ENCODE data around the gene FNIP2.
"Not testable (repeated sequence)": the region's sequence is repeated elsewhere in the genome, so short reads cannot be mapped to it uniquely, and the experiment has no call there.

The FNIP2 gene

DNA sequence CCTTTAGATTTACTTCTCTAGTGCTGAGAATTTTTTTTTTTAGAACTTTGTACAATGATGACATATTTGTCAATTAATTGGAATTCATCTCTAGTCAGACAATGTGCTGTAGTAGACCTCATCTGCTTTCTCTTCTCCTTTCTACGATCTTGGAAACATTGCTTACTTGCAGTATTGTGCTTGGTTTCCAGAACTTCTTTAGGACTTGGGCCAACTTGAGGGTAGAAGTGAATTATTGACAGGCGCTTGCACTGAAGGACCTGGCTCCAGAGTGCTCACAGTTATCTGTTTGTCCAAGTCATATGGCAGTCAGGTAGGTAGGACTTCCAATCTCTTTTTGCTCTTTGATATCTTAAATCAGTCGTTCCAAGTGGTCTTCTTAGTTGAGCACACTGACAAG is 39.6 kb downstream of the FNIP2 start:
- DNase-seq (ENCODE audit: low spot score), result no peak
- TF ChIP-seq, protein P1, sequence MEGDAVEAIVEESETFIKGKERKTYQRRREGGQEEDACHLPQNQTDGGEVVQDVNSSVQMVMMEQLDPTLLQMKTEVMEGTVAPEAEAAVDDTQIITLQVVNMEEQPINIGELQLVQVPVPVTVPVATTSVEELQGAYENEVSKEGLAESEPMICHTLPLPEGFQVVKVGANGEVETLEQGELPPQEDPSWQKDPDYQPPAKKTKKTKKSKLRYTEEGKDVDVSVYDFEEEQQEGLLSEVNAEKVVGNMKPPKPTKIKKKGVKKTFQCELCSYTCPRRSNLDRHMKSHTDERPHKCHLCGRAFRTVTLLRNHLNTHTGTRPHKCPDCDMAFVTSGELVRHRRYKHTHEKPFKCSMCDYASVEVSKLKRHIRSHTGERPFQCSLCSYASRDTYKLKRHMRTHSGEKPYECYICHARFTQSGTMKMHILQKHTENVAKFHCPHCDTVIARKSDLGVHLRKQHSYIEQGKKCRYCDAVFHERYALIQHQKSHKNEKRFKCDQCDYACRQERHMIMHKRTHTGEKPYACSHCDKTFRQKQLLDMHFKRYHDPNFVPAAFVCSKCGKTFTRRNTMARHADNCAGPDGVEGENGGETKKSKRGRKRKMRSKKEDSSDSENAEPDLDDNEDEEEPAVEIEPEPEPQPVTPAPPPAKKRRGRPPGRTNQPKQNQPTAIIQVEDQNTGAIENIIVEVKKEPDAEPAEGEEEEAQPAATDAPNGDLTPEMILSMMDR (IDR thresholded peaks at IDR 0.05), result no peak
- Histone ChIP-seq H3K4me3 (no peak overlapping the region), H3K27ac (no peak overlapping the region)

DNA sequence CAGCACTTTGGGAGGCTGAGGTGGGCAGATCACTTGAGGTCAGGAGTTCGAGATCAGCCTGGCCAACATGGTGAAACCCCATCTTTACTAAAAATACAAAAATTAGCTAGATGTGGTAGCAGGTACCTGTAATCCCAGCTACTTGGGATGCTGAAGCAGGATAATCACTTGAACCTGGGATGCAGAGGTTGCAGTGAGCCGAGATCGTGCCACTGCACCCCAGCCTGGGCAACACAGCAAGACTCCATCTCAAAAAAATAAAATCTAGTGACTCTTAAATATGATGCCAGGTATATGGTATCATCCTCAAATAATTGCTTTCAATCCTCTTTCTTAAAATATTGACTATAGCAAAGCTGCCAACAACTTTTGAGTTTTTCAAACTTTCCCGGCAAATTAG is 40.4 kb downstream of the FNIP2 start:
- DNase-seq (ENCODE audit: low spot score); H3K4me3 ChIP-seq: not testable (repeated sequence)
- peak overlapping the region; percentile 42 to 92 for H3K27ac ChIP-seq

DNA sequence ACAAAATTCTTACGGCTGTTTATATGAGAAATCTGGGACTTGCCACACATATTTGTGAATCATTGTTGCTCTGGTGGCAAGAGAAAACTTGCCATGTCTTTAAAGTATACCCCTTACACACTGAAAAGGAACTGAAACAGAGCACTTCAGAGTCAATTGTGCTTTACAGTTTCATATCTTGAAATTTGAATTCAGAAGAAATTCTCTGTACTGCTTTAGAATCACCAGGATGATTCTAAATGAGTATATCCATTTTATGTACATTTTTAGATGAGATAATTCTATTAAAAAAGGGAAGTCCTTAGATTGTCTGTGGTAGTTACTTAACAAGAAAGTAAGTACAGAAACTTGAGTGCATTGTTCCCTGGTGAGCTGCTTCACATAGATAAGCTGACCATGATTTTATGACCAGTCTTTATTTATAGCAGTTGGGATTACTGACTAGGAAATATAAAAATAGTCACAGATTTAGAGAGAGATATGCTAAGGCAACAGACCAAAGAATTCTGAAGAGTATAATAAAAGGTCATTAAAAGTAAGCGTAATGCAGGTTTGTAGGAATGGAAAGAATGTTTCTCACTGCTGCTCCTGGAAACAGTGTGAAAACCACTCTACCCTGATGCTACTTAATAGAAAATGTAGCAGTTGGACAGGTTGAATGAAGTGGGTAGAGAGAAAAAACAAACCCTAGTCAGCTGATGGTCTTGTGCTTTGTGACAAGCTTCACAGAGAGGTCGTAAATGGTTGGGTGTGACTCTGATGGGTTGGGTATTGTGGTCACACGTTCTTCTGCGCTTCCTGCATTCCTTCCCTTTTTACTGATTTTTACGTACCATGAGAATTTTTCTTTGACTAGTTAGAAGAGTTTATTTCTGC is 41.0 kb downstream of the FNIP2 start:
- DNase-seq (ENCODE audit: low spot score), result no peak
- Histone ChIP-seq H3K27ac (peak overlapping the region; percentile 82 to 92), H3K4me3 (peak overlapping the region; percentile 56)
- TF ChIP-seq, protein P1 (IDR thresholded peaks at IDR 0.05), result no peak

DNA sequence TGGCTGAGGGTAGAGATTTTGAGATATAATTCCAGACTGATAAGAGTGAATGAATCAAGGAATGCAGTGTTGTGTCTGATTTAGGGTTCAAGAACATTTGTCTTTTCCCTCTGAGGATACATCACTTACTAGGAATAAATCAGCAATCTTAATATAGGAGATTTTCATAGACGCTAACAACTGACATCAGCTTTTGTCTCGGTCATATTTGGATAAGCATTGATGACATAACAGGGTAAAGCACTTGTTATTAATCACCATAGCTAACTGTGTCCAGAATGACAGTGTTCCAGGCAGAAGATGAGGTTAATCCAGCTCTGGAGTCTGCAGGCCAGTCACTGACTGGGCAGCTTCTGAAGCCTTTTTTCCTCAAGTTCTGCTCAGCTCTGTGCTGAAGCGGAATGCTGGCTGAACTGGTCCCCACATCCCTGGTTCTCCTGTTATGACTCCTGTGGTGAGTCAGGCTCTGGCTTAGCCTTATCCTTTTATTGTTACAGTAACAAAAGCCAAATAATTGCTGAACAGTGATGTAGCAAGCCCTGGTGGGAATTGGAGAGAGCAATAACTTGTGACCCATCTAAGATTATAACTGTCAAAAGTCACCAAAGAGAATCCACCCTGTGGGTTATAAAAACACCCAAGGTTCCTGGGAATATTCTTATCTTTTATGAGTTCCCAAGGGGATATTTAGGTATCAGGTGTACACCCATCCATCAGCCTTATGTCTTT is 41.8 kb downstream of the FNIP2 start:
- TF ChIP-seq, protein P1 (IDR thresholded peaks at IDR 0.05), result no peak
- DNase-seq (ENCODE audit: low spot score), result peak; percentile 90
- Histone ChIP-seq H3K4me3 (peak overlapping the region; percentile 56), H3K27ac (peak overlapping the region; percentile 82 to 92)

DNA sequence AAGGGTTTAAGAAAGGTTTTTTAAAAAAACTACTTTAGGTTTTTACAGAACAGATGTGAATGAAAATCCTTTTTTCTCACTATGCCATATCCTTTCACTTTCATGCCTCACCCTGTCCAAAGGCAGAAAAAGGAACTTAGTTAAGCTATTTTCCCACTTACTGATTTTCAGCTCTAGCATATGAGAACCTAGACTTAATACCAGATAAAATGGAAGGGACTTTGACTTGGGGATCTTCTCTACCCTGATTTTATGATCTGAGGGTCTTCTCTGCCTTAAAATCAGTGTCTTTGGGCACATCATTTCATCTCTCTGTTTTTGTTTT is 42.4 kb downstream of the FNIP2 start:
- TF ChIP-seq, protein P1 (IDR thresholded peaks at IDR 0.05), result no peak
- Histone ChIP-seq H3K4me3 (peak overlapping the region; percentile 56), H3K27ac (peak overlapping the region; percentile 82 to 92)
- DNase-seq (ENCODE audit: low spot score), result no peak

DNA sequence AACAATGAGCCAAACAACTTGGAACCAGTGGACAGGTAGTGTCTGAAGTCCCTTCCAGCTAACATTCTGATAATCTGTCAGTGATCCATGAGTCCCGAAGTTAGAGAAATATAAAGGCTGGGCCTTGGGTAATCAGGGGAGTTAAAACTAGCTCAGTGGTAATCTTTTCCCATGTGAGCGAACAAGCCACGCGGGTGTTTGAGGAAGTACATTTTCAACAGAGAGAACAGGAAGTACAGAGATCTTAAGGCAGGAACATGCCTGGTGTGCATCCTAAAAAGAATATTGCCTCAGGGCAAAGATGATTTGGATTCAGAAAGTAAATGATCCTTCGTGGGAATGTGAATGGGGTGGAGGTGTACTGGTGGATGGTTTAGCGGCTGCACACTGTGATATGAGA is 42.9 kb downstream of the FNIP2 start:
- TF ChIP-seq, protein P1 (IDR thresholded peaks at IDR 0.05), result no peak
- H3K27ac ChIP-seq, result peak overlapping the region; percentile 82 to 92
- no peak overlapping the region for H3K4me3 ChIP-seq
- no peak for DNase-seq (ENCODE audit: low spot score)

DNA sequence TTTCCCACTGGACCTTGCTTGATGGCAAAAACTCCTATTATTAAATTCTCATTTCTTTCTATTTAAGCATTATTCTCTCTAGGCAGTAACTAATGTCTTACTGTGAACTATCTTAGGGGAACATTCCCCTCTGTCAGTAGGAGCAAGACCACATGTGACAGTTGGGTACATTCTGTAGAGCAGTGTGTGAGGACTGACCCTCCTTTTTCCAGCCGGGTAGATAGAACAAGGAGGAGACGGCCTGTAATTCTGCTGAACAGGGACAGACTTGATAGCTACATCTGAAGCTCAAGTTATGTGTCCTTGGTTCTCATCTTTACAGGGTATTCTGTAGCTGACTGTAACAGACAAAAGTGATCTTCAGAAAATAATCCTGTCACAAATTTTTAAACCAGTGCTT is 43.3 kb downstream of the FNIP2 start:
- peak overlapping the region; percentile 82 to 92 for H3K27ac ChIP-seq
- no peak overlapping the region for H3K4me3 ChIP-seq
- TF ChIP-seq, protein P1 (IDR thresholded peaks at IDR 0.05), result no peak
- DNase-seq (ENCODE audit: low spot score), result no peak
